Loucy (cell line): ENCODE data around the gene CCDC88C.

Experiments used
- H2AFZ ChIP-seq: fragments of 200-600 bp; sonication (generic); 2 replicates; pipeline ENCODE4 v1.6.0; 2016; ENCODE audit warnings: antibody characterized with exemption, mild to moderate bottlenecking, low read length, moderate library complexity
- H3F3A ChIP-seq: fragments of 200-600 bp; 2 replicates; pipeline ENCODE4 v1.6.0; 2016; ENCODE audit warnings: antibody characterized with exemption, low read depth, mild to moderate bottlenecking
- H3K27me3 ChIP-seq: fragments of 200-600 bp; sonication (generic); 2 replicates; pipeline ENCODE4 v1.6.1; 2014; ENCODE audit warnings: low read length, mild to moderate bottlenecking; ENCODE audit not compliant: insufficient read depth, poor library complexity, severe bottlenecking
- H3K36me3 ChIP-seq: fragments of 200-600 bp; sonication (generic); 2 replicates; pipeline ENCODE4 v1.6.1; 2016; ENCODE audit warnings: low read length; ENCODE audit not compliant: insufficient read depth
- H3K4me1 ChIP-seq: fragments of 200-600 bp; sonication (generic); 2 replicates; pipeline ENCODE4 v1.5.1; 2014; ENCODE audit warnings: low read length, mild to moderate bottlenecking; ENCODE audit not compliant: insufficient read depth, poor library complexity, severe bottlenecking
- H3K4me2 ChIP-seq: fragments of 200-600 bp; sonication (generic); 2 replicates; pipeline ENCODE4 v1.6.0; 2014; ENCODE audit warnings: antibody characterized with exemption, low read length, low read depth, mild to moderate bottlenecking; ENCODE audit not compliant: poor library complexity, severe bottlenecking
- H3K4me3 ChIP-seq: fragments of 200-600 bp; sonication (generic); 2 replicates; pipeline ENCODE4 v1.5.1; 2014; ENCODE audit warnings: low read length, mild to moderate bottlenecking, mixed read lengths; ENCODE audit not compliant: poor library complexity, severe bottlenecking
- H3K79me2 ChIP-seq: fragments of 200-600 bp; sonication (generic); 2 replicates; pipeline ENCODE4 v1.6.1; 2014; ENCODE audit warnings: low read length; ENCODE audit not compliant: insufficient read depth
- H3K9ac ChIP-seq: fragments of 200-600 bp; sonication (generic); 2 replicates; pipeline ENCODE4 v1.6.0; 2014; ENCODE audit warnings: mild to moderate bottlenecking, low read depth, low read length, moderate library complexity; ENCODE audit not compliant: poor library complexity, severe bottlenecking
- H3K9me2 ChIP-seq: fragments of 200-600 bp; sonication (generic); replicated peaks from 2 replicates; pipeline ENCODE4 v1.6.1; 2016; ENCODE audit warnings: low read depth, low read length, mixed read lengths
- H3K9me3 ChIP-seq: fragments of 200-600 bp; sonication (generic); 2 replicates; pipeline ENCODE4 v1.6.1; 2014; ENCODE audit warnings: mild to moderate bottlenecking, antibody characterized with exemption, low read length, low read depth; ENCODE audit not compliant: insufficient read depth
- H4K20me1 ChIP-seq: fragments of 200-600 bp; sonication (generic); 2 replicates; pipeline ENCODE4 v1.6.0; 2014; ENCODE audit warnings: antibody characterized with exemption, low read length, mild to moderate bottlenecking; ENCODE audit not compliant: insufficient read depth, poor library complexity, severe bottlenecking
- EZH2phosphoT487 ChIP-seq: fragments of 200-600 bp; IDR thresholded peaks from 2 replicates; pipeline ENCODE4 v1.6.1; 2018; ENCODE audit warnings: antibody characterized with exemption, mild to moderate bottlenecking, moderate library complexity, borderline replicate concordance
- TF ChIP-seq, protein P1 (sequence below): fragments of 200-600 bp; sonication (generic); conservative IDR thresholded peaks from 2 replicates; pipeline ENCODE4 v1.5.1; 2014; ENCODE audit warnings: mild to moderate bottlenecking, antibody characterized with exemption, low read length

Gene CCDC88C

DNA sequence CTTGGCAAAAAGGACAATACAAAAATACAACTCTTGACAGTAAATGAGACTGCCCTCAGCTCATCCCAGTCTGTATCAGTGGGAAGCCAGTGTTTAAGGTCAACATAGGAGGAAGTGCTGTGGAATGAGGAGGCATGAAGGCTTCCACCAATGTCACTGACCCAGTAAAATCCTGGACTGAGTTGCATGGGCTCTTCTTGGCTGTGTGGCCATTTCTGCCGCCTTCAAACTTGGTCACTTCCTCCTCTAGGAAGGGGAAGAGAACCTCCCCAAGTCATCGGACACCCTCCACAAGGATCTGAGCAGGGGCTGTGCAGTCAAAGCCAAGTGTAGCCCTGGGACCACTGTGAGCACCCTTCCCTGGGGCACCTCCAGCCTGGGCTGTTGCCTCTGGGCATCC, 185.0 kb downstream of the CCDC88C start:
- no peak overlapping the region for H3K4me2 ChIP-seq
- peaks cover 12% of the 10 kb centered on the region for H3K27me3 ChIP-seq
- peaks cover 42% of the 10 kb centered on the region for H3K4me1 ChIP-seq
- TF ChIP-seq, protein P1, sequence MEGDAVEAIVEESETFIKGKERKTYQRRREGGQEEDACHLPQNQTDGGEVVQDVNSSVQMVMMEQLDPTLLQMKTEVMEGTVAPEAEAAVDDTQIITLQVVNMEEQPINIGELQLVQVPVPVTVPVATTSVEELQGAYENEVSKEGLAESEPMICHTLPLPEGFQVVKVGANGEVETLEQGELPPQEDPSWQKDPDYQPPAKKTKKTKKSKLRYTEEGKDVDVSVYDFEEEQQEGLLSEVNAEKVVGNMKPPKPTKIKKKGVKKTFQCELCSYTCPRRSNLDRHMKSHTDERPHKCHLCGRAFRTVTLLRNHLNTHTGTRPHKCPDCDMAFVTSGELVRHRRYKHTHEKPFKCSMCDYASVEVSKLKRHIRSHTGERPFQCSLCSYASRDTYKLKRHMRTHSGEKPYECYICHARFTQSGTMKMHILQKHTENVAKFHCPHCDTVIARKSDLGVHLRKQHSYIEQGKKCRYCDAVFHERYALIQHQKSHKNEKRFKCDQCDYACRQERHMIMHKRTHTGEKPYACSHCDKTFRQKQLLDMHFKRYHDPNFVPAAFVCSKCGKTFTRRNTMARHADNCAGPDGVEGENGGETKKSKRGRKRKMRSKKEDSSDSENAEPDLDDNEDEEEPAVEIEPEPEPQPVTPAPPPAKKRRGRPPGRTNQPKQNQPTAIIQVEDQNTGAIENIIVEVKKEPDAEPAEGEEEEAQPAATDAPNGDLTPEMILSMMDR: no peak
- TF ChIP-seq EZH2phosphoT487: no peak
- no peak overlapping the region for H3K4me3 ChIP-seq
- H3K36me3 ChIP-seq: no peaks in the 10 kb centered on the region; the same call in 1 of the 2 replicates
- no peaks in the 10 kb centered on the region for H3F3A ChIP-seq
- no peak overlapping the region for H3K9ac ChIP-seq
- peaks cover 10% of the 10 kb centered on the region for H4K20me1 ChIP-seq
- H3K9me3 ChIP-seq: no peaks in the 10 kb centered on the region
- no peak overlapping the region for H2AFZ ChIP-seq
- no peaks in the 10 kb centered on the region for H3K79me2 ChIP-seq
- H3K9me2 ChIP-seq: no peaks in the 10 kb centered on the region

DNA sequence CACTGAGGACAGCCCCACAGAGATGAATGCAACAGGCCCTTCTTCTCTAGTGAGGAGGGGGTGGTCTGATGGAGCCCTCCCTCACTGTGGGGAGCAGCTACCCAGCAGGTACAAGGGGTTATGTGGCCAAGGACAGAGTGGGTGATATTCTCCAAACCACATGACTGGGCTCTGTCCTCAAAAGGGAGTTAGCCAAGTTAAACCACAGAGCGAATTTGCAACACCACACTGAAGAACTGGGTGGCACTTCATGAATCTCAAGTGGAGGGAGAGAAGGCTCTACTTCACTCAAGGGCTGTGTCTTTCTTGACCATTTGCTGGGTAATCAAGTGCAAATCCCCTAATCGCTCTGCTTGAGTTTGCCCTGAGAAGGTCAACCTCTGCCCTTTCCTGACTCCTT, 185.6 kb downstream of the CCDC88C start:
- no peak overlapping the region for H3K4me3 ChIP-seq
- no peaks in the 10 kb centered on the region for H3K79me2 ChIP-seq
- no peaks in the 10 kb centered on the region for H3K9me2 ChIP-seq
- H3K27me3 ChIP-seq: peaks cover 12% of the 10 kb centered on the region
- H4K20me1 ChIP-seq: peaks cover 10% of the 10 kb centered on the region
- no peak overlapping the region for H3K9ac ChIP-seq
- H2AFZ ChIP-seq: no peak overlapping the region
- no peaks in the 10 kb centered on the region for H3K9me3 ChIP-seq
- no peak overlapping the region for H3K4me2 ChIP-seq
- no peak for TF ChIP-seq EZH2phosphoT487
- TF ChIP-seq, protein P1: no peak
- no peaks in the 10 kb centered on the region; the same call in 1 of the 2 replicates for H3K36me3 ChIP-seq
- H3F3A ChIP-seq: no peaks in the 10 kb centered on the region
- peaks cover 45% of the 10 kb centered on the region for H3K4me1 ChIP-seq

DNA sequence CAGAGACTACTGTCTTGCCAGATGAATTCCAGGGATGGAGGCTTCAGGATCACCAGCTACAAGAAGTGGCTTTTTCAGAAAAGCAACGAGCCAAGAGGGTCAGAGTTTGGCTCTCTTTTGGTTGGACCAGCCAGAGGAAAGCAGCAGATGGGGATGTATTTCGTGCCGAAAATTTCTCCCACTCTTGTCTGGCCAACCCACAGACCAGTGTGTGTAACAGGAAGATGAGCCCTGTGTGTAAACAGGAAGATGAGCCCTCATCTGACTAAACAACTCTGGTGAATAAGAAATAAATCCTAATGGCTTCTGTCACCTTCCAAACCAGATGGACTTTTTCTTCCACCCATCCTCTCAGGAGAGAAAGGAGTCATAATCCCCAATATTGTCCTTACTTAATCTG, 186.2 kb downstream of the CCDC88C start:
- no peaks in the 10 kb centered on the region; the same call in 1 of the 2 replicates for H3K36me3 ChIP-seq
- H3K4me2 ChIP-seq: no peak overlapping the region
- H3F3A ChIP-seq: no peaks in the 10 kb centered on the region
- H3K79me2 ChIP-seq: no peaks in the 10 kb centered on the region
- peaks cover 50% of the 10 kb centered on the region for H3K4me1 ChIP-seq
- H2AFZ ChIP-seq: no peak overlapping the region
- H3K4me3 ChIP-seq: no peak overlapping the region
- no peaks in the 10 kb centered on the region for H3K9me3 ChIP-seq
- H3K9me2 ChIP-seq: no peaks in the 10 kb centered on the region
- peaks cover 12% of the 10 kb centered on the region for H3K27me3 ChIP-seq
- no peak overlapping the region for H3K9ac ChIP-seq
- TF ChIP-seq EZH2phosphoT487: no peak
- TF ChIP-seq, protein P1: no peak
- peaks cover 10% of the 10 kb centered on the region for H4K20me1 ChIP-seq
